Measurements from ENCODE around the gene TLN1.

DNA sequence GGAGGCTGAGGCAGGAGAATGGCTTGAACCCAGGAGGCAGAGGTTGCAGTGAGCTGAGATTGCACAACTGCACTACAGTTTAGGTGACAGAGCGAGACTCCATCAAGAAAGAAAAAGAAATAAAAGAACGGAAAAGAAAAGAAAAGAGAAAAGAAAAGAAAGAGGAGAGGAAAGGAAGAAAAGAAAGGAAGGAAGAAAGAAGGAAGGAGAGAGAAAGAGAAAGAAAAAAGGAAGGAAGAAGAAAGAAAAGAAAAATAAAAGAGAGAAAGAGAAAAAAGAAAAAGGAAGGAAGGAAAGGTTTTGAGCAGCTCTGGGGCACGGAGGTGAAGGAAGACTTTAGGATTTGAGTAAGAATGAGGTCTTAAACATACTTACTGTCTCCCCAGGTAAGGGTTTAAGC lies 18.4 kb downstream of the TLN1 start:
- TF ChIP-seq, protein P1, sequence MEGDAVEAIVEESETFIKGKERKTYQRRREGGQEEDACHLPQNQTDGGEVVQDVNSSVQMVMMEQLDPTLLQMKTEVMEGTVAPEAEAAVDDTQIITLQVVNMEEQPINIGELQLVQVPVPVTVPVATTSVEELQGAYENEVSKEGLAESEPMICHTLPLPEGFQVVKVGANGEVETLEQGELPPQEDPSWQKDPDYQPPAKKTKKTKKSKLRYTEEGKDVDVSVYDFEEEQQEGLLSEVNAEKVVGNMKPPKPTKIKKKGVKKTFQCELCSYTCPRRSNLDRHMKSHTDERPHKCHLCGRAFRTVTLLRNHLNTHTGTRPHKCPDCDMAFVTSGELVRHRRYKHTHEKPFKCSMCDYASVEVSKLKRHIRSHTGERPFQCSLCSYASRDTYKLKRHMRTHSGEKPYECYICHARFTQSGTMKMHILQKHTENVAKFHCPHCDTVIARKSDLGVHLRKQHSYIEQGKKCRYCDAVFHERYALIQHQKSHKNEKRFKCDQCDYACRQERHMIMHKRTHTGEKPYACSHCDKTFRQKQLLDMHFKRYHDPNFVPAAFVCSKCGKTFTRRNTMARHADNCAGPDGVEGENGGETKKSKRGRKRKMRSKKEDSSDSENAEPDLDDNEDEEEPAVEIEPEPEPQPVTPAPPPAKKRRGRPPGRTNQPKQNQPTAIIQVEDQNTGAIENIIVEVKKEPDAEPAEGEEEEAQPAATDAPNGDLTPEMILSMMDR (conservative IDR thresholded peaks at IDR 0.05; ENCODE audit: low read depth in 2 of 2): no peak
- no peak for TF ChIP-seq POLR2AphosphoS5 (IDR thresholded peaks at IDR 0.05; ENCODE audit: low read depth)
- TF ChIP-seq, protein P2, sequence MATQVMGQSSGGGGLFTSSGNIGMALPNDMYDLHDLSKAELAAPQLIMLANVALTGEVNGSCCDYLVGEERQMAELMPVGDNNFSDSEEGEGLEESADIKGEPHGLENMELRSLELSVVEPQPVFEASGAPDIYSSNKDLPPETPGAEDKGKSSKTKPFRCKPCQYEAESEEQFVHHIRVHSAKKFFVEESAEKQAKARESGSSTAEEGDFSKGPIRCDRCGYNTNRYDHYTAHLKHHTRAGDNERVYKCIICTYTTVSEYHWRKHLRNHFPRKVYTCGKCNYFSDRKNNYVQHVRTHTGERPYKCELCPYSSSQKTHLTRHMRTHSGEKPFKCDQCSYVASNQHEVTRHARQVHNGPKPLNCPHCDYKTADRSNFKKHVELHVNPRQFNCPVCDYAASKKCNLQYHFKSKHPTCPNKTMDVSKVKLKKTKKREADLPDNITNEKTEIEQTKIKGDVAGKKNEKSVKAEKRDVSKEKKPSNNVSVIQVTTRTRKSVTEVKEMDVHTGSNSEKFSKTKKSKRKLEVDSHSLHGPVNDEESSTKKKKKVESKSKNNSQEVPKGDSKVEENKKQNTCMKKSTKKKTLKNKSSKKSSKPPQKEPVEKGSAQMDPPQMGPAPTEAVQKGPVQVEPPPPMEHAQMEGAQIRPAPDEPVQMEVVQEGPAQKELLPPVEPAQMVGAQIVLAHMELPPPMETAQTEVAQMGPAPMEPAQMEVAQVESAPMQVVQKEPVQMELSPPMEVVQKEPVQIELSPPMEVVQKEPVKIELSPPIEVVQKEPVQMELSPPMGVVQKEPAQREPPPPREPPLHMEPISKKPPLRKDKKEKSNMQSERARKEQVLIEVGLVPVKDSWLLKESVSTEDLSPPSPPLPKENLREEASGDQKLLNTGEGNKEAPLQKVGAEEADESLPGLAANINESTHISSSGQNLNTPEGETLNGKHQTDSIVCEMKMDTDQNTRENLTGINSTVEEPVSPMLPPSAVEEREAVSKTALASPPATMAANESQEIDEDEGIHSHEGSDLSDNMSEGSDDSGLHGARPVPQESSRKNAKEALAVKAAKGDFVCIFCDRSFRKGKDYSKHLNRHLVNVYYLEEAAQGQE (IDR thresholded peaks at IDR 0.05; ENCODE audit: unreplicated experiment): no peak
- no peak for TF ChIP-seq EZH2phosphoT487 (IDR thresholded peaks at IDR 0.05; ENCODE audit: unreplicated experiment)
- no peak for TF ChIP-seq ZNF331 (CRISPR knock-in tag; IDR thresholded peaks at IDR 0.05; ENCODE audit: low read depth)
- TF ChIP-seq, protein P3, sequence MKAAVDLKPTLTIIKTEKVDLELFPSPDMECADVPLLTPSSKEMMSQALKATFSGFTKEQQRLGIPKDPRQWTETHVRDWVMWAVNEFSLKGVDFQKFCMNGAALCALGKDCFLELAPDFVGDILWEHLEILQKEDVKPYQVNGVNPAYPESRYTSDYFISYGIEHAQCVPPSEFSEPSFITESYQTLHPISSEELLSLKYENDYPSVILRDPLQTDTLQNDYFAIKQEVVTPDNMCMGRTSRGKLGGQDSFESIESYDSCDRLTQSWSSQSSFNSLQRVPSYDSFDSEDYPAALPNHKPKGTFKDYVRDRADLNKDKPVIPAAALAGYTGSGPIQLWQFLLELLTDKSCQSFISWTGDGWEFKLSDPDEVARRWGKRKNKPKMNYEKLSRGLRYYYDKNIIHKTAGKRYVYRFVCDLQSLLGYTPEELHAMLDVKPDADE (IDR thresholded peaks at IDR 0.05): no peak
- TF ChIP-seq CREB1 (CRISPR knock-in tag; IDR thresholded peaks at IDR 0.05; ENCODE audit: low read depth): no peak
- no peak for TF ChIP-seq JUNB (IDR thresholded peaks at IDR 0.05; ENCODE audit: unreplicated experiment)
